Sigmoid colon (tissue), 7 donors: ENCODE data around the gene SUSD4. TPM values are rescaled to one million over a fixed set of nuclear protein-coding genes. Genes with fewer than 3 reads are reported as not detected.

Experiments used
- DNase-seq: peaks from one replicate; pipeline ENCODE4 v3.0.0-alpha.2; 2019
- H3K27ac ChIP-seq, 4 donors: fragments of 200-600 bp; sonication (generic); one replicate each; pipeline ENCODE4 v1.5.1; 2016 to 2019; ENCODE audit warnings: mild to moderate bottlenecking in 1 of 4
- H3K27me3 ChIP-seq, 3 donors: fragments of 200-600 bp; sonication (generic); one replicate each; pipeline ENCODE4 v1.5.1; 2019; ENCODE audit warnings: mild to moderate bottlenecking in 1 of 3
- H3K36me3 ChIP-seq, 4 donors: fragments of 200-600 bp; sonication (generic); one replicate each; pipeline ENCODE4 v1.5.1; 2016 to 2019
- H3K4me1 ChIP-seq, 4 donors: fragments of 200-600 bp; sonication (generic); one replicate each; pipeline ENCODE4 v1.5.1; 2017 to 2019
- H3K4me3 ChIP-seq, 4 donors: fragments of 200-600 bp; sonication (generic); one replicate each; pipeline ENCODE4 v1.5.1; 2017 to 2019; ENCODE audit warnings: mild to moderate bottlenecking in 2 of 4, moderate library complexity in 1 of 4
- H3K9me3 ChIP-seq, 4 donors: fragments of 200-600 bp in 3 of 4; sonication (generic) in 3 of 4; one replicate each; pipeline versions ENCODE4 v1.5.1 to v1.6.1; 2013 to 2019
- EP300 ChIP-seq, 4 donors: sonication (generic); formaldehyde crosslinking; IDR thresholded peaks; one replicate each; pipeline ENCODE4 v1.6.1; 2017; ENCODE audit warnings: antibody characterized with exemption in 4 of 4
- POLR2A ChIP-seq, 2 donors: fragments of 450-650 bp; IDR thresholded peaks; one replicate each; pipeline ENCODE4 v1.6.1; 2016; ENCODE audit warnings: antibody characterized with exemption in 2 of 2, mild to moderate bottlenecking in 2 of 2, moderate library complexity in 2 of 2
- POLR2AphosphoS5 ChIP-seq, 4 donors: sonication (generic); formaldehyde crosslinking; IDR thresholded peaks; one replicate each; pipeline ENCODE4 v1.6.1; 2017; ENCODE audit warnings: antibody characterized with exemption in 4 of 4
- WGBS, 2 donors: extraction: QIAGEN DNeasy Blood & Tissue Kit; methylation state at CpG; one replicate each; pipeline ENCODE4 v1.1.7; 2013; 5-methylcytosine and 5-hydroxymethylcytosine counted together
- intact Hi-C: fragments of 100-400 bp; cut with DNase I; formaldehyde crosslinking; loops from one replicate; pipeline ENCODE4 v1.15.1; 2023
- polyA plus RNA-seq, 3 donors: library from polyadenylated mRNA; stranded (reverse); fragments of 200-250 nt; gene quantifications; one replicate each; pipeline ENCODE4 v1.2.3, GENCODE V29; 2013
- total RNA-seq, 4 donors: library from RNA; depleted of rRNA; stranded (reverse); fragments of >200 nt; gene quantifications; one replicate each; pipeline ENCODE4 v1.1.0, GENCODE V29; 2016
- TF ChIP-seq, protein P1 (sequence below), 4 experiments: fragments of 450-650 bp in 3 of 4; fragments of 200-600 bp in 1 of 4; IDR thresholded peaks; one replicate each; pipeline ENCODE4 v1.5.1; 2016 to 2019; ENCODE audit warnings: antibody characterized with exemption in 4 of 4, mild to moderate bottlenecking in 3 of 4, moderate library complexity in 2 of 4
- donor health status: healthy with polysubstance abuse.
- donor health status: Bipolar disorder and iron deficiency.
- donor health status: healthy.

SUSD4 gene
- total and polyA plus RNA-seq, 7 donors = 0.57 to 3.9 (median 0.82) TPM; not detected in 1

DNA sequence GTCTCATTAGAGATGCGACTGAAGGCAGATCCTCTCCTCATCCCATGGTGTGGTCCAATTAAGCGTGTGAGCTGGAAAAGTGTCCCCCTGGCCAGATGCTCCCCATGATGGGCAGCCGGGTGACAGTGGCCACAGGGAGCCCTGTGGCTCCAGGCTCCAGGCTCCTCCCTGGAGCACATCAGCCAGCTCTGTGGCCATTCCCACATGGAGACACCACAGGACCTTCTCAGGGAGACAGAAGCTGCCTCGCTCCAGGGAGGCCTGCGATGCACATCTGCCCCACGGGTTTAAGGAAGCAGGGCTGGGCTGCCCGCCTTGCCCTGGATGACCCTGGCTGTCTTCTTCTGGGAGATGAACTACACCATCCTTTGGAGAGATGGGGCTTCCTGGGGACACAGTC is 121.0 kb downstream of the SUSD4 start:
- Histone ChIP-seq H3K27me3 (no peaks in the 10 kb centered on the region), H3K36me3 (no peaks in the 10 kb centered on the region), H3K27ac (no peak overlapping the region), H3K4me3 (no peak overlapping the region), H3K4me1 (no peaks in the 10 kb centered on the region), H3K9me3 (peaks cover 0 to 3% (median 0%) of the 10 kb centered on the region in 4 donors)
- no peak for DNase-seq
- no peak for TF ChIP-seq POLR2A (IDR thresholded peaks at IDR 0.05)
- TF ChIP-seq, protein P1, sequence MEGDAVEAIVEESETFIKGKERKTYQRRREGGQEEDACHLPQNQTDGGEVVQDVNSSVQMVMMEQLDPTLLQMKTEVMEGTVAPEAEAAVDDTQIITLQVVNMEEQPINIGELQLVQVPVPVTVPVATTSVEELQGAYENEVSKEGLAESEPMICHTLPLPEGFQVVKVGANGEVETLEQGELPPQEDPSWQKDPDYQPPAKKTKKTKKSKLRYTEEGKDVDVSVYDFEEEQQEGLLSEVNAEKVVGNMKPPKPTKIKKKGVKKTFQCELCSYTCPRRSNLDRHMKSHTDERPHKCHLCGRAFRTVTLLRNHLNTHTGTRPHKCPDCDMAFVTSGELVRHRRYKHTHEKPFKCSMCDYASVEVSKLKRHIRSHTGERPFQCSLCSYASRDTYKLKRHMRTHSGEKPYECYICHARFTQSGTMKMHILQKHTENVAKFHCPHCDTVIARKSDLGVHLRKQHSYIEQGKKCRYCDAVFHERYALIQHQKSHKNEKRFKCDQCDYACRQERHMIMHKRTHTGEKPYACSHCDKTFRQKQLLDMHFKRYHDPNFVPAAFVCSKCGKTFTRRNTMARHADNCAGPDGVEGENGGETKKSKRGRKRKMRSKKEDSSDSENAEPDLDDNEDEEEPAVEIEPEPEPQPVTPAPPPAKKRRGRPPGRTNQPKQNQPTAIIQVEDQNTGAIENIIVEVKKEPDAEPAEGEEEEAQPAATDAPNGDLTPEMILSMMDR (IDR thresholded peaks at IDR 0.05) = no peak
- TF ChIP-seq EP300 (IDR thresholded peaks at IDR 0.05) = no peak
- TF ChIP-seq POLR2AphosphoS5 (IDR thresholded peaks at IDR 0.05) = no peak
- intact Hi-C loops = no loop called here
- 95 to 97% methylated on average over 7 of the region's 7 CpGs for WGBS, 2 donors

DNA sequence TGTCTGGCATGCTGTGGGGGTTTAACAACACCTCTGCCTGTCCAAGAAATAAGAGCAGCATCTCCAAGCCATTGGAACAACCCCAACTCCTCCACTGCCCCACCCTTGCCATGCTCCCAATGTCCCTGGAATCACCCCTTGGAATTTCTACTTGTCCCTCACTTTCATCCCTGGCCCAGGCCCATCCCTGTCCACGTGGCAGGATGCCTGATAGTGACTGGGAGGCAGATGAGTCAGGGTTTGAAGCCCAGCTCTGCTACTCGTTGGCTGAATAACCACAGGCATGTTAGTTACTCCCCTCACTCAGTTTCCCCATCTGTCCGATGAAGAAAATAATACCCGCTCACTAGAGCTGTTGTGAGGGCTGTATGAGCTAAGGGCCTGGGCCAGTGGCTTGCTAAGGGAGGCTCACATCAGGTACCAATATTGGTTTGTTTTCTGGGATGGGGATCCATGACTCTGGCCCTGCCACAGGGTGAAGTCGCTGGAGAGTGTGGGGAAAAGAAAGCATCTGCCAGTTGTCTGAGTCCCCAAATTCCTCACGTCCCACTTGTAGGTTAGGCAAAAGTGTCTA is 121.5 kb downstream of the SUSD4 start:
- Histone ChIP-seq H3K4me3 (no peak overlapping the region), H3K9me3 (peaks cover 0 to 5% (median 0%) of the 10 kb centered on the region in 4 donors), H3K36me3 (no peaks in the 10 kb centered on the region), H3K27me3 (no peaks in the 10 kb centered on the region), H3K27ac (no peak overlapping the region), H3K4me1 (no peaks in the 10 kb centered on the region)
- no peak for DNase-seq
- 89 to 90% methylated on average over 6 of the region's 6 CpGs for WGBS, 2 donors
- TF ChIP-seq, protein P1 (IDR thresholded peaks at IDR 0.05) = no peak
- no peak for TF ChIP-seq EP300 (IDR thresholded peaks at IDR 0.05)
- no peak for TF ChIP-seq POLR2A (IDR thresholded peaks at IDR 0.05)
- TF ChIP-seq POLR2AphosphoS5 (IDR thresholded peaks at IDR 0.05) = no peak
- intact Hi-C loops = no loop called here

DNA sequence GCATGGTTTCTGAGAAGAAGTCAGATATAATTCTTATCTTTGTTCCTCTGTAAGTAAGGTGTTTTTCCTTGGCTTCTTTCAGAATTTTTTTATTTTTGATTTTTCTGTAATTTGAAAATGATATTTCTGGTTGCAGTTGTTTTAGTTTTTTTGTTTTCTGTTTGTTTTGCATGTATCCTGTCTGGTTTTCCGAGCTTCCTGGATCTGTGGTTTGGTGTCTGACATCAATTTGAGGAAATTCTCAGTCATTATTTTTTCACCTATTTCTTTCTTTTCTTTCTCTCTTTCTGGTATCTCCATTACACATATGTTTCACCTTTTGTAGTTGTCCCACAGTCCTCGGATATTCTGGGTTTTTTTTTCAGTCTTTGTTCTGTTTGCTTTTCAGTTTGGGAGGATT is 123.9 kb downstream of the SUSD4 start:
- Histone ChIP-seq H3K4me1 (no peaks in the 10 kb centered on the region), H3K4me3 (no peak overlapping the region), H3K27ac (no peak overlapping the region), H3K27me3 (no peaks in the 10 kb centered on the region), H3K9me3 (peaks cover 0 to 13% (median 2%) of the 10 kb centered on the region in 4 donors), H3K36me3 (no peaks in the 10 kb centered on the region)
- intact Hi-C loops = no loop called here
- no peak for DNase-seq
- WGBS, 2 donors = 62 to 80% methylated on average over 2 of the region's 2 CpGs
- no peak for TF ChIP-seq POLR2A (IDR thresholded peaks at IDR 0.05)
- TF ChIP-seq POLR2AphosphoS5 (IDR thresholded peaks at IDR 0.05) = no peak
- TF ChIP-seq, protein P1 (IDR thresholded peaks at IDR 0.05) = no peak
- no peak for TF ChIP-seq EP300 (IDR thresholded peaks at IDR 0.05)

DNA sequence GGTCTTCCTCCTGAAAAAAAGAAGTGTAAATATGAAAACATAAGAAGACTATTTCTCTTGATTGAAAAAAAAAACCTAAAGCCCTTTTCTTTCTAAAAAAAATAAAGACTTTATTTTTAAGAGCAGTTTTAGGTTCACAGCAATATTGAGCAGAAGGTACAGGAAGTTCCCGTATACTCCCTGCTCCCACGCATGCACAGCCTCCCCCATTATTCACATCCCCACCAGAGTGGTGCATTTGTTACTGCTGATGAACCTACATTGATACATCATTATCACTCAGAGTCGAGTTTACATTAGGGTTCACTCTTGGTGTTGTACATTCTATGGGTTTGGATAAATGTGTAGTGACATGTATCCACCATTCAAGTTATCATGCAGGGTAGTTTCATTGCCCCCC is 128.9 kb downstream of the SUSD4 start:
- H3K4me1 ChIP-seq = no peaks in the 10 kb centered on the region
- no peaks in the 10 kb centered on the region for H3K27me3 ChIP-seq
- peaks cover 0 to 13% (median 2%) of the 10 kb centered on the region in 4 donors for H3K9me3 ChIP-seq
- no peak for DNase-seq
- WGBS, 2 donors = 75 to 86% methylated on average over 3 of the region's 3 CpGs
- TF ChIP-seq POLR2AphosphoS5 (IDR thresholded peaks at IDR 0.05) (no peak), EP300 (IDR thresholded peaks at IDR 0.05) (no peak), POLR2A (IDR thresholded peaks at IDR 0.05) (no peak)
- TF ChIP-seq, protein P1 (IDR thresholded peaks at IDR 0.05) = no peak
- H3K27ac ChIP-seq = no peak overlapping the region
- H3K36me3 ChIP-seq = no peaks in the 10 kb centered on the region
- no peak overlapping the region for H3K4me3 ChIP-seq
- intact Hi-C loops = no loop called here

DNA sequence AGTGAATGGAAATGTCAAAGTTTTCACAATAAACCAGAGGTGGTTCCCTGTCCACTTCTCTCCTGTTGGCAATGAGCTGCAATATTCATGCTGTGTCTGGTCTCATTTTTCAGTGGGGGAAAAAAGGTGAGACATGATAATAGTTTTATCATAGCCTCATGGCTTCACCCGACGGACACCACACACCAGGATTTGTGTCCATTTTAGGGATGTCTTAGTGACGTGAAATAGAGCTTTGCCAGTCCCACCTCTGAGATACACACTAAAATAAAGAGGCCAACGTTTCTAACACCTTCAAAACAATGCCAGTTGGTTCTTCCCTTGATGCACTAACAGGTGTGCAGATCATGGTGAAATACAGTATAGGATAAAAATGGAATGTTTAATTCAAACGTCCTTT is 129.4 kb downstream of the SUSD4 start:
- TF ChIP-seq, protein P1 (IDR thresholded peaks at IDR 0.05) = no peak
- no peak for TF ChIP-seq EP300 (IDR thresholded peaks at IDR 0.05)
- no peak for DNase-seq
- Histone ChIP-seq H3K27ac (peak overlapping the region in 1 of 4 donors; percentile 66), H3K36me3 (no peaks in the 10 kb centered on the region), H3K27me3 (no peaks in the 10 kb centered on the region), H3K9me3 (peaks cover 0 to 13% (median 2%) of the 10 kb centered on the region in 4 donors), H3K4me1 (no peaks in the 10 kb centered on the region), H3K4me3 (no peak overlapping the region)
- intact Hi-C loops = no loop called here
- 71 to 81% methylated on average over 5 of the region's 5 CpGs for WGBS, 2 donors
